ENCODE data around the gene CLSTN1.
A peak's percentile ranks its signal among the peaks of the same experiment; 100 is the strongest.

The CLSTN1 gene

DNA sequence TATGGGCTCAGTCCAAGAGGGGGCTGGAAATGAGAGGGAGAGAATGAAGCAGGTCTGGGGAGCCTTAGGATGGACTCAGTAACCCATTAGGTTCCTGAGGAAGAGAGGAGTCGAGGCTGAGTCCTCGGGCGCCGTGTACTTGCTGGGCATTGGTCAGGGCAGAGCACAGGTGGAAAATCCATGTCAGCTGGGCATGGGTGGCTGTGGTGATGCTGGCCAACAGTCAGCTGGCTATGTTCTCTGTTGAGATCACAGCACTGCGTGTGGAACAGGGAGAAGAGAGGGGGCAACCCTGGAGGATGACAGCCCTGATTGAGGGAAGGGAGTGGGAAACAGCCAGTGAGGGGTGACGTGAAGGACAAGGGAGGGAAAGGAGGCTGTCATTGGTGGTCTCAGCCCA lies 43.1 kb upstream of the CLSTN1 start:
- DNase-seq = no peak
- H3K9ac ChIP-seq (ENCODE audit: low read depth, low read length) = no peak overlapping the region
- H4K20me1 ChIP-seq (ENCODE audit: insufficient read depth, low read length) = no peaks in the 10 kb centered on the region
- H3K9me3 ChIP-seq (ENCODE audit: insufficient read depth, low read length, severe bottlenecking) = no peaks in the 10 kb centered on the region
- H3K4me1 ChIP-seq (ENCODE audit: insufficient read depth, low read length) = peaks cover 4% of the 10 kb centered on the region; the same call in 1 of the 2 replicates
- no peak for ATAC-seq (ENCODE audit: insufficient read depth, low read depth)
- no peaks in the 10 kb centered on the region for H3K27me3 ChIP-seq (ENCODE audit: insufficient read depth, low read length, poor library complexity)
- no peak overlapping the region for H3K4me3 ChIP-seq (ENCODE audit: low read depth in 1 of 2, low read length in 2 of 2)
- no peak overlapping the region for H3K27ac ChIP-seq (ENCODE audit: low read length)
- H3K4me2 ChIP-seq (ENCODE audit: insufficient read depth, low read length) = no peak overlapping the region
- H3K79me2 ChIP-seq (ENCODE audit: insufficient read depth, low read length) = no peaks in the 10 kb centered on the region
- TF ChIP-seq EZH2 (IDR thresholded peaks at IDR 0.05; ENCODE audit: borderline replicate concordance, low read depth, low read length, severe bottlenecking) = no peak
- TF ChIP-seq, protein P1, sequence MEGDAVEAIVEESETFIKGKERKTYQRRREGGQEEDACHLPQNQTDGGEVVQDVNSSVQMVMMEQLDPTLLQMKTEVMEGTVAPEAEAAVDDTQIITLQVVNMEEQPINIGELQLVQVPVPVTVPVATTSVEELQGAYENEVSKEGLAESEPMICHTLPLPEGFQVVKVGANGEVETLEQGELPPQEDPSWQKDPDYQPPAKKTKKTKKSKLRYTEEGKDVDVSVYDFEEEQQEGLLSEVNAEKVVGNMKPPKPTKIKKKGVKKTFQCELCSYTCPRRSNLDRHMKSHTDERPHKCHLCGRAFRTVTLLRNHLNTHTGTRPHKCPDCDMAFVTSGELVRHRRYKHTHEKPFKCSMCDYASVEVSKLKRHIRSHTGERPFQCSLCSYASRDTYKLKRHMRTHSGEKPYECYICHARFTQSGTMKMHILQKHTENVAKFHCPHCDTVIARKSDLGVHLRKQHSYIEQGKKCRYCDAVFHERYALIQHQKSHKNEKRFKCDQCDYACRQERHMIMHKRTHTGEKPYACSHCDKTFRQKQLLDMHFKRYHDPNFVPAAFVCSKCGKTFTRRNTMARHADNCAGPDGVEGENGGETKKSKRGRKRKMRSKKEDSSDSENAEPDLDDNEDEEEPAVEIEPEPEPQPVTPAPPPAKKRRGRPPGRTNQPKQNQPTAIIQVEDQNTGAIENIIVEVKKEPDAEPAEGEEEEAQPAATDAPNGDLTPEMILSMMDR (IDR thresholded peaks at IDR 0.05; ENCODE audit: borderline replicate concordance, extremely low read depth, low read length, poor library complexity, severe bottlenecking) = no peak
- peaks cover 2% of the 10 kb centered on the region; the same call in 1 of the 2 replicates for H3K36me3 ChIP-seq (ENCODE audit: insufficient read depth, low read length)
- H2AFZ ChIP-seq (ENCODE audit: low read depth, low read length) = no peak overlapping the region

DNA sequence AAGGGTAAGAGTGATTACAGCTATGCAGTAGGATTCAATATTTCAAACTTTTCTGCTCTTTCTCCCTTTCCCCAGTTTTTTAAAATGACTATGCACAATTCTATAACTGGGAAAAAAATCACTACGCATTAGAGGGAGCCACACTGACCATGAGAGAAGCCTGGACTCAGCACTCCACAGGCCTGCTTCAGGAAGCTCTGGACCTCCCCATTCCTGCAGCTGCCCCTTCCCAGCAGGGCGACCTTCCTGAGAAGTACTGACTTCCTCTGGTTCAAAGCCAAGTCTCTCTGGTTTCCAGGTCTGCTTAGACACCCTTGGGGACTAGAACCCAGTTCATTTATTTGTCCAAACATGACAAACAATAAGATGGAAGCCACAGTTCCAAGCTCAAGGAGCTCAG lies 42.0 kb upstream of the CLSTN1 start:
- TF ChIP-seq, protein P1 (IDR thresholded peaks at IDR 0.05; ENCODE audit: borderline replicate concordance, extremely low read depth, low read length, poor library complexity, severe bottlenecking) = no peak
- no peak for TF ChIP-seq EZH2 (IDR thresholded peaks at IDR 0.05; ENCODE audit: borderline replicate concordance, low read depth, low read length, severe bottlenecking)
- H2AFZ ChIP-seq (ENCODE audit: low read depth, low read length) = no peak overlapping the region
- ATAC-seq (ENCODE audit: insufficient read depth, low read depth) (no peak), DNase-seq (no peak)
- H3K4me1 ChIP-seq (ENCODE audit: insufficient read depth, low read length) = peaks cover 4% of the 10 kb centered on the region; the same call in 1 of the 2 replicates
- H3K27ac ChIP-seq (ENCODE audit: low read length) = no peak overlapping the region
- no peaks in the 10 kb centered on the region for H3K79me2 ChIP-seq (ENCODE audit: insufficient read depth, low read length)
- no peak overlapping the region for H3K4me2 ChIP-seq (ENCODE audit: insufficient read depth, low read length)
- no peak overlapping the region for H3K9ac ChIP-seq (ENCODE audit: low read depth, low read length)
- no peaks in the 10 kb centered on the region for H3K9me3 ChIP-seq (ENCODE audit: insufficient read depth, low read length, severe bottlenecking)
- H4K20me1 ChIP-seq (ENCODE audit: insufficient read depth, low read length) = no peaks in the 10 kb centered on the region
- H3K36me3 ChIP-seq (ENCODE audit: insufficient read depth, low read length) = no peaks in the 10 kb centered on the region; the same call in 1 of the 2 replicates
- H3K27me3 ChIP-seq (ENCODE audit: insufficient read depth, low read length, poor library complexity) = no peaks in the 10 kb centered on the region
- no peak overlapping the region for H3K4me3 ChIP-seq (ENCODE audit: low read depth in 1 of 2, low read length in 2 of 2)

DNA sequence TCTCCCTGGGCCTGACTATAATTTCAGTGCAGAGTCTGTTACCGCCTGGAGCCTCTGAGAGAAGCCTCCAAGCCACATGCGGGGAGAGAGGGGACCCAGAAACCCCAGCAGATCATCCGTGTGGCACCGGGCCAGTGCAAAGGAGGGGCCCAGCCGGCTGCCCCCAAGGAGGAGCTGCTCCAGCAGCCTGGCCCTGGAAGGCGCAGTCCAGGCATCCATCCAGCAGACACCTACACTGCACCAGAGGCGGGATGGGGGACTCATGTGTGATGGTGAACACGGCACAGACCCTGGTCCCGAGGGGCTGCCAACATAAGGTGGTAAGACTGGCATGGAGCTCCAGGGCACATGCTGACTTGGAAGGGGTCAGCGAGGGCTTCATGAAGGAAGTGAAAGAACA lies 39.6 kb upstream of the CLSTN1 start:
- Histone ChIP-seq H4K20me1 (ENCODE audit: insufficient read depth, low read length) (no peaks in the 10 kb centered on the region), H3K36me3 (ENCODE audit: insufficient read depth, low read length) (no peaks in the 10 kb centered on the region), H2AFZ (ENCODE audit: low read depth, low read length) (no peak overlapping the region), H3K27me3 (ENCODE audit: insufficient read depth, low read length, poor library complexity) (no peaks in the 10 kb centered on the region), H3K4me1 (ENCODE audit: insufficient read depth, low read length) (peaks cover 4% of the 10 kb centered on the region; the same call in 1 of the 2 replicates), H3K4me3 (ENCODE audit: low read depth in 1 of 2, low read length in 2 of 2) (no peak overlapping the region), H3K79me2 (ENCODE audit: insufficient read depth, low read length) (no peaks in the 10 kb centered on the region), H3K4me2 (ENCODE audit: insufficient read depth, low read length) (no peak overlapping the region), H3K27ac (ENCODE audit: low read length) (0 out of 2 replicates have a peak overlapping the region, but pooled peaks have one; percentile 32), H3K9me3 (ENCODE audit: insufficient read depth, low read length, severe bottlenecking) (no peaks in the 10 kb centered on the region), H3K9ac (ENCODE audit: low read depth, low read length) (no peak overlapping the region)
- no peak for DNase-seq
- ATAC-seq (ENCODE audit: insufficient read depth, low read depth) = no peak
- TF ChIP-seq EZH2 (IDR thresholded peaks at IDR 0.05; ENCODE audit: borderline replicate concordance, low read depth, low read length, severe bottlenecking) = no peak
- TF ChIP-seq, protein P1 (IDR thresholded peaks at IDR 0.05; ENCODE audit: borderline replicate concordance, extremely low read depth, low read length, poor library complexity, severe bottlenecking) = no peak

DNA sequence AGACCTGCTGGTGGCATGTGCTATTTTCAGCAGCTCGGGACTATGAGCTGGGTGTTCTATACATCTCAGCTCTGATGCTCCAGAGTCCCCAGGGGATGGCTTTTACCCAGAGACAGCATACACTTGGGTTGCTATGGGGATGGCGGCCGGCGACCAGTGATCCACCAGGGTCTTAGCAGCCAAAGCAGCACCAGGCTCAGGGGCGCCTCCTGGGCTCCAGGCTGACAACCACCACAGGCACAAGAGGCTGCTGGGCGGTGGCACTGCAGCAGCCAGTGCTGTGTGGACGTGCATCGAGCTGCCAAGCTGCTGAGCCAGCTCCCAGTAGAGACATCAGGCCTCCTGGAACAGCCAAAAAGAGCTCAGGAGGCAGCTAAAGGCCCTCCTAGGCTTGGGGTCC lies 37.6 kb upstream of the CLSTN1 start:
- Histone ChIP-seq H4K20me1 (ENCODE audit: insufficient read depth, low read length) (no peaks in the 10 kb centered on the region), H3K27ac (ENCODE audit: low read length) (no peak overlapping the region), H2AFZ (ENCODE audit: low read depth, low read length) (no peak overlapping the region), H3K4me1 (ENCODE audit: insufficient read depth, low read length) (no peaks in the 10 kb centered on the region), H3K4me3 (ENCODE audit: low read depth in 1 of 2, low read length in 2 of 2) (no peak overlapping the region), H3K36me3 (ENCODE audit: insufficient read depth, low read length) (no peaks in the 10 kb centered on the region), H3K79me2 (ENCODE audit: insufficient read depth, low read length) (no peaks in the 10 kb centered on the region), H3K4me2 (ENCODE audit: insufficient read depth, low read length) (no peak overlapping the region), H3K9ac (ENCODE audit: low read depth, low read length) (no peak overlapping the region), H3K9me3 (ENCODE audit: insufficient read depth, low read length, severe bottlenecking) (no peaks in the 10 kb centered on the region), H3K27me3 (ENCODE audit: insufficient read depth, low read length, poor library complexity) (no peaks in the 10 kb centered on the region)
- DNase-seq (peak; percentile 17), ATAC-seq (ENCODE audit: insufficient read depth, low read depth) (peak; percentile 24; the same call in 1 of the 3 replicates)
- TF ChIP-seq EZH2 (IDR thresholded peaks at IDR 0.05; ENCODE audit: borderline replicate concordance, low read depth, low read length, severe bottlenecking) = no peak
- TF ChIP-seq, protein P1 (IDR thresholded peaks at IDR 0.05; ENCODE audit: borderline replicate concordance, extremely low read depth, low read length, poor library complexity, severe bottlenecking) = peak; percentile 7
